ENCODE data around the gene KCNAB2.

DNA sequence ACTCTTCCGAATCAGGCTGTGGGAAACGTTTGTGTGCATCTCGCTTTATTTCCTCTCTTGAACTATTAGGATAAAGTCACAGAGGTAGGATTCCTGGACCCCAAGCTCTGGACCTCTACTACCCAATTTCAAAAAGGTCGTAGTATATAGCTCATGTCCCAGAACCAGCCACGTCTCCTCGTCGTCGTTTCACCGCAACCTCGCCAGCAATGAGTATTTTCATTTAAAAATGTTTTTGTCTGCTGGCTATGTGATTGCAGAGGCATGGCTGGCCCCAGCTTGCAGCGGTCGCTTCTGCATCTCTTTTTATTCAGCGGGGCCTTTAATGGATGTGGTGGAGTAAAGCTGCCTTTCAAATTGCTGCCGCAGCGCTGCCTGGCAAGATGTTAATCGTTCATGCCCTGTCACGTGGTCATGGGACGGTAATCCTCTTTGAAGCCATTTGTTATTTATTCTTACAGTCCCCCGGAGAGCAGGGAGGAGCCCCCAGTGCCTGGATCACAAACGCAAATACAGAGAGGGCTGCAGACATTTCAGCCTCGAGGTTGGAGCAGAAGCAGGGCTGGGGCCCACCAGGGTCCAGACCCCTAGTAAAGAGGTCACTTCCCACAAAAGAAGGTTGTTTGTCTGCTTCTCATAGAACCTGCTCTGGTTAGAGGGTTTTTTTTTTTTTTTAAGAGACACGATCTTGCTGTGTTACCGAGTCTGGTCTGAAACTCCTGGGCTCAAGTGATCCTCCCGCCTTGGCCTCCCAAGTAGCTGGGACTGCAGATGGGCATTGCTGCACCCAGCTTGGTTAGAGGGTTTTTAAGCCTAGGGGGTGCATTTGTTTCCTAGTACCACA, 41.9 kb upstream of the KCNAB2 start:
- TF ChIP-seq POLR2AphosphoS5 (IDR thresholded peaks at IDR 0.05) (no peak), POLR2A (IDR thresholded peaks at IDR 0.05) (no peak)
- TF ChIP-seq, protein P1, sequence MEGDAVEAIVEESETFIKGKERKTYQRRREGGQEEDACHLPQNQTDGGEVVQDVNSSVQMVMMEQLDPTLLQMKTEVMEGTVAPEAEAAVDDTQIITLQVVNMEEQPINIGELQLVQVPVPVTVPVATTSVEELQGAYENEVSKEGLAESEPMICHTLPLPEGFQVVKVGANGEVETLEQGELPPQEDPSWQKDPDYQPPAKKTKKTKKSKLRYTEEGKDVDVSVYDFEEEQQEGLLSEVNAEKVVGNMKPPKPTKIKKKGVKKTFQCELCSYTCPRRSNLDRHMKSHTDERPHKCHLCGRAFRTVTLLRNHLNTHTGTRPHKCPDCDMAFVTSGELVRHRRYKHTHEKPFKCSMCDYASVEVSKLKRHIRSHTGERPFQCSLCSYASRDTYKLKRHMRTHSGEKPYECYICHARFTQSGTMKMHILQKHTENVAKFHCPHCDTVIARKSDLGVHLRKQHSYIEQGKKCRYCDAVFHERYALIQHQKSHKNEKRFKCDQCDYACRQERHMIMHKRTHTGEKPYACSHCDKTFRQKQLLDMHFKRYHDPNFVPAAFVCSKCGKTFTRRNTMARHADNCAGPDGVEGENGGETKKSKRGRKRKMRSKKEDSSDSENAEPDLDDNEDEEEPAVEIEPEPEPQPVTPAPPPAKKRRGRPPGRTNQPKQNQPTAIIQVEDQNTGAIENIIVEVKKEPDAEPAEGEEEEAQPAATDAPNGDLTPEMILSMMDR (IDR thresholded peaks at IDR 0.05), result no peak
